ENCODE results near the gene TAPT1.

TAPT1 gene

DNA sequence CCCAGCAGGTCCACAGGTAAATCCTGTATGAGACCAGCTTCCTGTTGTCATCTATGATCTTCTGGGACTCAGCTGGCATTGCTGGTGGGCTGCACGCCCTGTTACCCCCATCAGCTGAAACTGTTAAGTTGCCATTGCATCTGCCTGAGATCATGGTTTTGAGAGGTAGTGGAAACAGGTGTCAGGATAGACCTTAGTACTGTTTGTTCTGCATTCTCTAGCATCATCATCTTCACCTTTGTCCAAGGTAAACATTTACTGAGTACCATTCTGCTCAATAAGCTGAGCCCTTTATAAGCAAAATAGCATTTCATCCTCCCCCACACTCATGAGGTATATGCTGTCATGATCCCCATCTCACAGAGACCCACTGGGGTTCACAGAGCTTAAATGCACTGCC, 99.6 kb downstream of the TAPT1 start:
- DNase-seq: no peak

DNA sequence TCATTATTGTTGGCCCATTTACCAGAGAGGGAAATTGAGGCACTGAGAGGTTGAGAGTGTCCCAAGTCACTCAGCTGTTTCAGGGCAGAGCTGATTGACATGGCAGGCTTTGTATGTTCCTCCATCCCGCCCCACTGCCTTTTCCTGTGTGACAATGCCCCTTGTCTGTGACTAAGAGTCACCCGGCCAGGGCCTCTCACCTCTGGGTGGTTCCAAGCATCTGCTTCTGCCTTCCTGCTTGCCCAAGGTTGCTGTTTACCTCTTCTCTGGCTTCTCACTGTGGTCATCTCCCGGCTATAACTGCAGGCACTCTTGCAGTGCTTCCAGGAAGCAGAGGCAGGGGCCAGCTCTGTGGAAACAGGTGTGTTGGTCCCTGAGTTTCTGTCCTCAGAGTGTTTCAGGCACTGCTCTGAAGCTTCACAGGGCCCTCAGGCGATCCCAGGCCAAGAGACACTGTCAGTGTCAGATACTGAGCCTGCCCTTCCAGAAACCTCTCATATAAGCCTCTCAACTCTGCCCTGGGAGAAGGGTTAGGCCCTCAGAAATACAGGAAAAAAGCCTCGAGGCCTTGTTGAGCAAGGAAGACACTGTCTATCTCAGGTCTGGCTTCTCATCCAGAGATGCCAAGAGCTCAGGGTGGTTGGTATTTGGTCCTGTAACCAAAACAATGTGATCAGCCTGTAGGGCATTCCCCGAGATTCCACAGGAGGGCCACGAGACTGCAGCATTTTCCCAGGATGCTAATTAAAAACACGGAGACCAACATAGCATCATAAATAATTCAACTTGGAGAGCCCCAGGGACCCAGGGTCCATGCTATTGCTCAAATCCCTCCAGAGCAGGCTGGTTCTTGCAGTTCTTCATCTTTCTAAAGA, 100.5 kb downstream of the TAPT1 start:
- no peak for DNase-seq

DNA sequence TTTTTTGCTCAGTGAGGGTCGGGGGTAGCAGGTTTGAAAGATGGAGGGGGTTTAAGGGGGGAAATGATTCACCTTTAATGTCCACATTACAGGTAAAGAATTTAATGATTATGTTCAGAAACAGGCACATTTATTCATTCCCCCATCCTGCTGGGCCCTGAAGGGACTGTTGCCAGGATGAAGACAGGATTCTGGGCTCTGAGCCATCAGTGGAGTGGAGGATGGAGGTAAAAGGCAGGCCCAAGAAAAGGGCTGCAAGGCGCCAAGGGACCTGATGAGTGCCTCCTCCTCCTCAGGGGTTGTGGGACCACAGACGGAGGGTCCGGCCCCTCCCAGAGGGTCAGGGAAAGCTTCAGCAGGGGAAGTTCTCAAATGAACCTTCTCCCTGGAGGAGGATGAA, 102.0 kb downstream of the TAPT1 start:
- no peak for DNase-seq

DNA sequence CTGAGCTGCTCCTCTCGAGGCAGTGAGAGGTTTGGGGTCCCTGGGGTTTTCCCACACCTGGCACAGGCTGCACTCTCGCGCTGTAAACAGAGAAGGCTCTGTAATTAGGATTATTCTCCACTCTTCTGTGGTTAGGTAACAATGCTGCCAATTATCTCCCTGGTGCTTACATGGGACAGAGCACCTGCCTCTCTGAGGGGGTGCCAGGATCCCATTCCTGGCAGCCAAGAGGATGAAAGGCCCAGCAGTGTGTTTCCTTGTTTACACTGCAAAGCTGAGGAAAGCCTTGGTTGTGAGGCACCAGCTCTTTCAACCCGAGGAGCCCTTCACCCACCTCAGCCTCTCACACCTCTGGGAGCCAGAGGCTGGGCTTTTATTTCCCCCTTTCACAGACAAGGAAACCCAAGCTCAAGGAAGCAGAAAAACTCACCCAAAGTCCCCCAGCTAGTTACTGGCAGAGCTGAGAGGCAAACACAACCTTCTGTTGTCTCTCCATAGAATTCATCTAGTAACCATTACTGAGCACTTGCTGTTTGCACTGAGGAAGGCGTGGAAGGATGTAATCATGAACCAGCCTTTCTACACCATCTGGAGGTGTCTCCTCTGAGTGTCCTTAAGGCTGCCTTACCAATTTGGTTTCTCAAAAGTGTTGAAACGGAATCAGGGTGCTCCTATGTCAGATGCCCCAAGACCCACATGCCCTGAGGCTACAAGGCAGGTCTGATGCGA, 102.8 kb downstream of the TAPT1 start:
- no peak for DNase-seq

DNA sequence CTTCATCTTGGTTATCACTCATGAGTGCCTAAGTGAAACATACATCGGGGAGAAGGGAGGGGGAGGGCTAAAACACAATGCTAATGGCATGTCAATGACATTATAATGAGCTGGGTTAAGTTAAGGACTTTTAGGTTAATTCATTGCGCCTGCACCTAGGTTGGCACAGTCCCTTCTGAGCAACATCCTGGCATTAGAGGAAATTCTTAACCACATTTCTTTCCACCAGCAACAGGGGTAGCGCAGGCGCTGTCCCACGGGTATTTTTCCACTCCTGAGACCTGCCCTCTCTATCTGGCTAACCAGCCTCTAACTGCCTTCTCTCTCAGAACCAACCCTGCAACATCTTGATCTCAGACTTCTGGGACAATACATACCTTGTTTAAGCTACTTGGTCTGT, 103.5 kb downstream of the TAPT1 start:
- no peak for DNase-seq

DNA sequence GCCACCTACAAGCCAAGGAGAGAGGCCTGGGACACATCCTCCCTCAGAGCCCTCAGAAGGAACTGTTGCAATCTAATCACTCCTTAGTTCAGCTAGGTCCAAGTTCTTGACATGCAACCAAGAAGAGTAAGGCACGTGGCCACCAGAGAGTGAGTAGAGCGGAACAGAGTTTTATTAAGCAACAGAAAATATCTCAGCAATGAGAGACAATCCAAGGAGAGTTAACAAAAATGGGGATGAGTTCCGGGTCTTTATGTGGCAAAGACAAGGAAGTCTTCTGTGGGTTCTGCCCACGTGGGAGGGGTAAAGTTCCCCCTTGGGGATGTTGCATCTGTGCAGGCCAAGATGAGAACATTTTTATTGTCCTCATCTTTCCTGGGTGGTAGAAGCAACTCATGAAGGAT, 104.0 kb downstream of the TAPT1 start:
- no peak for DNase-seq

DNA sequence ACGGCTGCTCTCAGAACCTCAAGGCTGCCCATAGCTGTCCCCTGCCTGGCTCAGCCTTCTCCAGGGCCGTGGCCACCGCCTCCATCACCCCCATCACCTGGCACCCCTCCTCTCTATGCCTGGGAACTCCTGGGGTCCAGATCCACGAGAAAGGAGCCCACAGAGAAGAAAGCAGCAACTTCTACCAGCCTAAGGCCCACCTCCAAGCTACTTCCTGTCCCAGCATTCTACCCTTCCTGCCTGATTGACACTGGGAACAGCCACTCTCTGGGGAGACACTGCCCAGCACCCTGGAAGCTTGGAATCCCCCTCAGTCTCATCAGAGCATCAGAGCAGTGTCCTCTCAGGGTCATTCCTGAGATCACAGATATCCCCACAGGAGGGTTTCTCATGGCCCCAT, 105.6 kb downstream of the TAPT1 start:
- no peak for DNase-seq

DNA sequence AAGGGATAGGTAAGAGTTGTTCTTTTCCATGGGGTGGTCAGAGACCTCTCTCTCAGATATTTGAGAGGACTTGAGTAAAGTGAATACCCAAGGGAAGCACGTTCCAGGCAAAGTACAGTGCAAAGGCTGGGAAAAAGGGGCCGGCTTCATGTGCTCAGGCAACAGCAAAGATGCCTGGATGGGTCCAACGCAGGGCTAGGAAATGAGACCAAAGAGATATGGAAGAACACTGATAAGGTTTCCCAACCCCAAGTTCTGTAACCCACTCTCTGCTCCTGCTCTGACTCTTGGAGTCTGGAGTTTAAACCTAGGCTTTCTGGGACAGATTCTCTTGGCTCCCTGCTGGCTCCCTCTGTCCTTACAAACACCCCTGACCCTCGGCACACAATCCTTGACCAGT, 106.3 kb downstream of the TAPT1 start:
- DNase-seq: no peak

DNA sequence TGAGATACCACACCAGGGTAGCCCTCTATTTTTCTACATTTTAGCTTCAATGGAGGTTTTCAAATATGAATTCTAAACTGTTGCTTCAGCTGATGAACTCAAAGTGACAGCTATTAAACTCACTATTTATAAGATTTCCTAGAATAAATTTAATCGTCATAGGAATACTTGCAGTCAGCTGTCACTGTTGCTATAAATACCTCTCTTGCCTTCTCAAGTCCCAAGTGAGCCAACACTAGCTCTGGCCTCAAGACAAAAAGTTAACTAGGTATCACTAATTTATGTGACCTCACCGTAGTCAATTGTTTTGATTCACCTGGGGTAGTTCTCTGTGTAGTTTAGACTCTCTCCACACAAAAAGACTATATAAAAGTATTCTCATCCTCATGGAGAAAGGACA, 108.2 kb downstream of the TAPT1 start:
- DNase-seq: no peak

DNA sequence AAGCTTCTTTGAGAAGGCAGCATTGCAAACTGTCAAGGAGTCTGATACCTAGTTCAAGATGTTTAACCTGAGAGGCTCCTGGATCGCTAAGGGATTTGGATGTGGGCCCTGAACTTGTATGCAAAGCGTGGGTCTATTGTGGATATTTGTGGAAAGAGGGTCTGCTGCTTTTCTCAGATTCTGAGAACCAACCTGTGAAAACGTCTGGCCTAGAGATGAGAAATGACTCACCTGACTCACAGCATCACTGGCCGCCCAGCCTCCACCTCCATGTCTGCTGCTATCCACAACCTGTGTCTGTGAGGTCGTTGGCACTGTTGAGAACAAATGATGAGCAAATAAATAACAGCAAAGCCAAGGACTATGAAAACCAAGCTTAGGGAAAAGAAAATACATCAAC, 109.1 kb downstream of the TAPT1 start:
- DNase-seq: no peak

DNA sequence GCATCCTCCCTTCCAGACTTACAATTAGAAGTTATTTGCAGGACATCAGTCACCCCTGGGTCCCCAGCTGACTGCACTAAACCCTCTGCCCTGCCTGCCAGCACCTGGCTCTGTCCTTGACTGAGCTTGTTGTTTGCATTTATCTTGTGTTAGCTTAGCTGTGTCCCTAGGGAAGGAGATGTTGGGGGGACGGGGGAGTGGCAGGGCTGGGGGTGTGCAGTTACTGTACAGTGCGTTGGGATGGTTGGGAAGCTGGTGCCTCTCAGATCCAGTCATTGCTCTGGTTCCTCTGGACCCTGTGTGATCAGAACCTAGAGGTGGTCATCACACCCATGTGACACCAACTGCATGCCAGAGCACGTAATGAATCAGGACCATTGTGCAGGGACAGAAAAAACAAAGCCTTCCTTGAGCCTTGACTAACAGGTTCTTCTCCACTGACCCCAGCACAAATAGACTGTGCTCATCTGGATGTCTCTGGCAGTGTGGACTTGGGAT, 109.7 kb downstream of the TAPT1 start:
- no peak for DNase-seq

DNA sequence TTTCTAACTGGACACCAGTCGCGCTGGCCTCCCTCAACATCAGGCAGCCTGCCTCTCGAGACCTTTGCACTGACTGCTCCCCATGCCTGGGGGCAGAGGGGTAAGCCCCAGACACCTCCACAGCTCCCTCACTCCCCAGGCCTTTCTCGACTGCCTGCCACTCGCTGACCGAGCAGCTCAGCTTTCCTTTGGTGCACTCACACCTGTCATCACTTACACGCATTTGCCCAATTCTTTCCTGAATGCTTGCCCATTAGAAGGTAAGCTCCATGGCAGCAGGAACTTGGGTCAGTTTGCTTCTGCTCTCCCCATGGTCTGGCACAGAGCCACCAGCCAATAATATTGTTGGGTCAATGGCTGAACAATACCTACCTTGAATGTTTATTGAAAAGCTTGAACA, 110.3 kb downstream of the TAPT1 start:
- DNase-seq: no peak

DNA sequence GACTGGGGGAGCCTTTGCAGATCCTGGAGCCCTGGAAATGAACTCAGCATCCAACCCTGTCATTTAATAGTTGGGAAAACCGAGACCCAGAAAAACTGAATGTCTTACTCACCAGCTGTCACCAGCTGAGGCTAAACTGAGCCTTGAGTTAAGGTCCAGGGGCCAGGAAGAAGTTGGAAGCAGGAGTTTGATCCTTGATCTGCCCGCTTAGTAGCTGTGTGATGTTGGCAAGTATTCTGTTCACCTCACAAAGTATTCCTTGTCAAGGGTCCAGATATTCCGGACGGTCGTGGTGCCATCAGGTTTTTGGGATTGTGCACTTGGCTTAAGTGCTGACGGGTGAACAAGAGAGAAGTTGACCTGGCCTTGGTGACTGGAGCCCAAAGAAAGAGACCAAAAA, 111.7 kb downstream of the TAPT1 start:
- no peak for DNase-seq

DNA sequence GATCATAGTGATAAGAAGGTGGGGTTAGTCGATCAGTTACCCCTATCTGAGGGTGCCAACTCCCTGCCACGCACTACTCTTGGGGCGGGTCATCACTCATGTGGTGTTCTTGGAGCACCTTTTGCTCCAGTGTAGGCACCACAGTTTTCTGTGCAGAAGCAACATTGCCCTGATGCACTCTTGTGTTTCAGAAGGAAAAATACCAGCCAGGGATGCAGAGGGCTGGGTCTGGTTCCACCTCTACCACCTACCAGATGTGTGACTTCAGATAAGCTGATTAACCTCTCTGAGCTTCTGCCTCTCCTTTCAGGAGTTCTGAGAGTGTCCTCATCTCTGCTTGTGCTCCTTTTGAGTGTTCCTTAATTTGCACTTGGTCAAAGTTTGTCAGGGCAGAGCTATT, 112.5 kb downstream of the TAPT1 start:
- DNase-seq: no peak

DNA sequence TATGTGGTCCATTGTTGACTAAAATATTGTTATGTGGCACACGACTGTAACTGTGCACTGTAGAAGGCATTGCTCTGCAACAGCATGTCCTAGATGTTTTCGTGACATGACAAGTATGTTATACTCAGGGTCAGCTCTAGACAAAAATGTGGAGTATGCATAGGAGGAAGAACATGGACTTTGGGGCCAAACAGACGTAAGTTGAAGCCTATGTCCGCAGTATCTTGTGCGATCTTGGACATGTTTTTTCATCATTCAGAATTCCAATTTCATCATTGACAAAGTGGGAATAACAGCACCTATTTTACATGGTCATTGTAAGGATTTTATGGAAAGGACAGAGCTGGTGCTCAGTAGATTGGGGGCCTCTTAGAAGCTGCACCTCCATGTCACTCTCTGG, 114.7 kb downstream of the TAPT1 start:
- no peak for DNase-seq

DNA sequence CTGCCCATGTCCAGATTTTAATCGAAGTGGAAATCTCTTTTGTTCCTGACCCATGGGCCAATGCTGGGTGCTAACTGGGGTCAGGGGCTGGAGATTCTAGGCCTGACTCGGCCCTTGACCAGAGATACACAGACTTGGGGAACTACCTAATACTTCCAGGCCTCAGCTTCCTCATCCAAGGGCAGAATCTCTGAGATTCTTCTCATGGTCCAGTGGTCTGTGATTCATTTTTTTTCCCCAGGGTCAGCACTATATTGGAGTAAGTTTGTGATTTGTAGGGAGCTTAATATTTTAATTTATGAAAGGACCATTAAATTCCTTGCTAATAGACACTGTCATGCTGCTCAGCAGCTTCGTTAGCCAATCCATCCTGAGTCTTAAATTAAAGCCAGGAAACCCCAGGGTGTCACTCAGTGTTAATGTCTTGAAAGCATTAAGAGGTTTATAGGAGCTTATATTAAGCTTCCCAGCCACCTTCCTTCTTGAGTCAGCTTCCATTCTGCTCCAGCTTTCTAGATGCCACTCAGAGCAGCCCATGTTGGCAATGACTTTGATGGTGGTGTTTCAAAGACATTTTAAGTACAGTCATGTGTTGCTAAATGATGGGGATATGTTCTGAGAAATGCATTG, 115.5 kb downstream of the TAPT1 start:
- DNase-seq: no peak

All from CD4-positive, alpha-beta T cell treated with Interleukin-15 for 1 hour (primary cell).